Measurements from ENCODE around the gene TSEN34.
A peak's percentile ranks its signal among the peaks of the same experiment; 100 is the strongest.
"Not testable (repeated sequence)": the region's sequence is repeated elsewhere in the genome, so short reads cannot be mapped to it uniquely, and the experiment has no call there.

The TSEN34 gene

GRCh38 chr19:54183431-54183830, 7.7 kb upstream of the TSEN34 start:
- DNase-seq: no peak

- DNase-seq: no peak
Observed at GRCh38 chr19:54186351-54186750, 4.8 kb upstream of the TSEN34 start.

- DNase-seq: no peak
Observed at GRCh38 chr19:54186934-54187381, 4.2 kb upstream of the TSEN34 start.

- peak in 9 of 58 donors; percentile 7 to 60 (median 21) for DNase-seq
Observed at GRCh38 chr19:54188215-54188871, 2.8 kb upstream of the TSEN34 start.

GRCh38 chr19:54189145-54189734, 1.9 kb upstream of the TSEN34 start, which contains the start of gene MBOAT7:
MBOAT7 (minus strand) TSS chr19:54189580; CDS start chr19:54188508, 1,072 bp downstream.
- peak in 2 of 58 donors; percentile 72 to 84 for DNase-seq

GRCh38 chr19:54189735-54190502, 1.2 kb upstream of the TSEN34 start:
- peak; percentile 99 to 100 (median 100) for DNase-seq

- peak; percentile 95 to 100 (median 100) for DNase-seq
Observed at GRCh38 chr19:54190503-54191010, 551 bp upstream of the TSEN34 start.

GRCh38 chr19:54191811-54192453, 824 bp downstream of the TSEN34 start:
- peak in 1 of 58 donors; percentile 45 for DNase-seq

- DNase-seq: no peak
Observed at GRCh38 chr19:54193011-54193410, 1.9 kb downstream of the TSEN34 start.

- DNase-seq: not testable (repeated sequence)
Observed at GRCh38 chr19:54194463-54194862, 3.4 kb downstream of the TSEN34 start.

- no peak for DNase-seq
Observed at GRCh38 chr19:54196536-54196935, 5.4 kb downstream of the TSEN34 start.

GRCh38 chr19:54197121-54197520, 6.0 kb downstream of the TSEN34 start:
- DNase-seq: no peak

GRCh38 chr19:54199401-54199800, 8.3 kb downstream of the TSEN34 start:
- no peak for DNase-seq

GRCh38 chr19:54201172-54201701, 10.1 kb downstream of the TSEN34 start:
- DNase-seq: no peak

GRCh38 chr19:54201980-54202379, 10.9 kb downstream of the TSEN34 start:
- DNase-seq: no peak

- no peak for DNase-seq
Observed at GRCh38 chr19:54203151-54203611, 12.1 kb downstream of the TSEN34 start.

- no peak for DNase-seq
Observed at GRCh38 chr19:54204767-54205468, 13.8 kb downstream of the TSEN34 start.

GRCh38 chr19:54206030-54206830, 15.1 kb downstream of the TSEN34 start:
- peak in 1 of 58 donors; percentile 1 for DNase-seq

- no peak for DNase-seq
Observed at GRCh38 chr19:54206831-54207177, 15.7 kb downstream of the TSEN34 start.

- DNase-seq: not testable (repeated sequence)
Observed at GRCh38 chr19:54207193-54207592, 16.1 kb downstream of the TSEN34 start.

Data from anterior cingulate cortex (tissue), 58 donors.